ENCODE measurements around the gene PKNOX1.

DNA sequence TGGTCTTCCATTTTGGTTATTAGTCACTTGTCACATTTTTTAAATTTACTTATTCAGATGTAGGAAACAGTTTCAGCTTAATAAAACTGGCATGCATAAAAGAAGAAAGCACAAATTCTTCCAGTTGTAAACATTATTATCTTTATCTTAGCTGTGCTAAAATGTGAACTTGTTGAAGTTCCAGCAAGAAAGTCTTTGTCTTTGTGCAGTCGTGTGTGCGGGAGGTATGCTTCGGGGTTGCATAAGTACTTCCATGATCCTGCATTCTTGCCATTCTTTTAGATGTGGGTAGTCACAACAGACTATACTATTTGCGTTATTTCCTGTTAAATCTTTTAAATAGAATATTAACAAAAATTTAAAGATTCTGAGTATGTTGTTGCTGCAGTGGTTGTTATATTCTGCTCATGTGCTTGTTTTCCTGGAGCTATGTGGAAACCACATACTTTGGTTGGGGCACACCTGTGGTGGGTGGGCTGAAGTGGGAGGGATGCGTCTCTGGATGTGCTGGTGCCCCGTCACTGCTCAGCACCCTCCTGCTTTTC lies 51.3 kb downstream of the PKNOX1 start:
- no peak for TF ChIP-seq CTCF (conservative IDR thresholded peaks at IDR 0.05; ENCODE audit: low read length)
- no peak for TF ChIP-seq EZH2phosphoT487 (IDR thresholded peaks at IDR 0.05; ENCODE audit: borderline replicate concordance)
